H1 (cell line): ENCODE data around the gene MGST2. TPM values are rescaled to one million over a fixed set of nuclear protein-coding genes. Genes with fewer than 3 reads are reported as not detected.

Experiments used
- CTCF ChIA-PET: fragments of 300-600 bp; sonication (Branson Sonifier 250); formaldehyde crosslinking; loops from one replicate; lab custom pipeline; 2021; ENCODE audit not compliant: partially characterized antibody; lab: Charles Lee
- POLR2A ChIA-PET: fragments of 300-600 bp; sonication (Branson Sonifier 250); formaldehyde crosslinking; loops from one replicate; lab custom pipeline; 2021; ENCODE audit warnings: inconsistent platforms; ENCODE audit not compliant: partially characterized antibody; lab: Charles Lee
- DNase-seq, 2 experiments: peaks; one replicate each; pipeline versions ENCODE4 v3.0.0 to v3.0.0-alpha.2; 2010 to 2022; ENCODE audit warnings: low spot score in 2 of 2, low read depth in 1 of 2, mixed read lengths in 1 of 2
- FAIRE-seq: peaks from 2 replicates; lab custom pipeline; 2011; peaks lifted over from hg19 to GRCh38; lab: Jason Lieb, UNC
- H2AFZ ChIP-seq: 2 replicates; pipeline ENCODE4 v1.8.1; 2012; ENCODE audit warnings: low read length, inconsistent platforms
- H2AK5ac ChIP-seq: 2 replicates; pipeline ENCODE4 v1.6.1; 2013; ENCODE audit warnings: low read depth, low read length
- H2BK120ac ChIP-seq: replicated peaks from 2 replicates; pipeline ENCODE3; 2013; ENCODE audit warnings: low read depth, low read length, inconsistent platforms
- H2BK12ac ChIP-seq: 2 replicates; pipeline ENCODE4 v1.6.1; 2013; ENCODE audit warnings: low read depth, low read length
- H2BK15ac ChIP-seq: 2 replicates; pipeline ENCODE4 v1.6.1; 2013; ENCODE audit warnings: low read length
- H2BK20ac ChIP-seq: 2 replicates; pipeline ENCODE4 v1.6.1; 2013; ENCODE audit warnings: low read length
- H2BK5ac ChIP-seq: 2 replicates; pipeline ENCODE4 v1.6.1; 2013; ENCODE audit warnings: low read depth, low read length
- H3K14ac ChIP-seq: 2 replicates; pipeline ENCODE4 v1.6.1; 2013; ENCODE audit warnings: inconsistent platforms; ENCODE audit not compliant: insufficient read length
- H3K18ac ChIP-seq: 2 replicates; pipeline ENCODE4 v1.6.1; 2013; ENCODE audit warnings: low read length; ENCODE audit errors: extremely low read depth
- H3K23ac ChIP-seq: 2 replicates; pipeline ENCODE4 v1.6.1; 2013; ENCODE audit warnings: inconsistent platforms; ENCODE audit not compliant: insufficient read length
- H3K23me2 ChIP-seq: 2 replicates; pipeline ENCODE4 v1.6.1; 2013; ENCODE audit warnings: low read depth, low read length
- H3K27ac ChIP-seq: 2 replicates; pipeline ENCODE4 v1.6.1; 2011; ENCODE audit warnings: low read depth, low read length, inconsistent platforms
- H3K27me3 ChIP-seq, 4 experiments: replicated peaks in 1 of 4; 1 replicate in 1 of 4; 2 replicates in 3 of 4; pipeline versions ENCODE4 v1.6.1 to v1.8.1; 2011 to 2013; ENCODE audit warnings: low read length in 3 of 4, mild to moderate bottlenecking in 3 of 4, inconsistent platforms in 2 of 4, mixed read lengths in 2 of 4, moderate library complexity in 1 of 4; ENCODE audit not compliant: control insufficient read depth in 3 of 4, insufficient read depth in 3 of 4; ENCODE audit errors: extremely low read depth in 1 of 4
- H3K36me3 ChIP-seq, 4 experiments: 2 replicates each; pipeline versions ENCODE4 v1.6.1 to v1.8.1; 2011 to 2013; ENCODE audit warnings: mild to moderate bottlenecking in 4 of 4, low read length in 3 of 4, moderate library complexity in 2 of 4, control low read depth in 1 of 4, inconsistent platforms in 1 of 4; ENCODE audit not compliant: insufficient read depth in 4 of 4, control insufficient read depth in 2 of 4
- H3K4ac ChIP-seq: replicated peaks from 2 replicates; pipeline ENCODE3; 2013; ENCODE audit warnings: low read length, low read depth, mixed read lengths, inconsistent platforms; ENCODE audit not compliant: insufficient read length
- H3K4me1 ChIP-seq, 4 experiments: replicated peaks in 1 of 4; 1 replicate in 1 of 4; 2 replicates in 3 of 4; pipeline versions ENCODE4 v1.6.1 to v1.8.1; 2011 to 2013; ENCODE audit warnings: low read length in 3 of 4, inconsistent platforms in 2 of 4, mixed read lengths in 1 of 4; ENCODE audit not compliant: insufficient read depth in 4 of 4, control insufficient read depth in 3 of 4
- H3K4me2 ChIP-seq, 2 experiments: 2 replicates each; pipeline versions ENCODE4 v1.6.1 to v1.8.1; 2011 to 2013; ENCODE audit warnings: low read depth in 2 of 2, low read length in 2 of 2, control low read depth in 1 of 2, inconsistent platforms in 1 of 2, mild to moderate bottlenecking in 1 of 2; ENCODE audit not compliant: insufficient read depth in 1 of 2
- H3K4me3 ChIP-seq, 4 experiments: fragments of 200-600, 300-600 bp in 1 of 4; sonication (generic), shearing (Covaris generic), sonication (Bioruptor Twin) in 1 of 4; 2 replicates each; pipeline versions ENCODE4 v1.5.1 to v1.8.1; 2011 to 2016; ENCODE audit warnings: low read length in 4 of 4, low read depth in 3 of 4, control low read depth in 2 of 4, inconsistent platforms in 2 of 4, mild to moderate bottlenecking in 2 of 4, mixed read lengths in 1 of 4, moderate library complexity in 1 of 4; ENCODE audit not compliant: insufficient read depth in 2 of 4; ENCODE audit errors: extremely low read depth in 1 of 4
- H3K56ac ChIP-seq: replicated peaks from 2 replicates; pipeline ENCODE3; 2013; ENCODE audit warnings: low read depth, mild to moderate bottlenecking, mixed read lengths, low read length, inconsistent platforms; ENCODE audit not compliant: insufficient read length
- H3K79me1 ChIP-seq: 2 replicates; pipeline ENCODE4 v1.6.1; 2013; ENCODE audit warnings: low read depth, low read length, control low read depth
- H3K79me2 ChIP-seq, 2 experiments: 2 replicates each; pipeline versions ENCODE4 v1.6.1 to v1.8.1; 2012 to 2013; ENCODE audit warnings: low read length in 2 of 2, mild to moderate bottlenecking in 2 of 2, inconsistent platforms in 1 of 2; ENCODE audit not compliant: insufficient read depth in 2 of 2, control insufficient read depth in 1 of 2
- H3K9ac ChIP-seq, 4 experiments: replicated peaks in 1 of 4; 1 replicate in 1 of 4; 2 replicates in 3 of 4; pipeline versions ENCODE4 v1.6.1 to v1.8.1; 2011 to 2013; ENCODE audit warnings: low read depth in 3 of 4, low read length in 3 of 4, control low read depth in 2 of 4, mild to moderate bottlenecking in 2 of 4, moderate library complexity in 2 of 4, inconsistent platforms in 1 of 4; ENCODE audit errors: extremely low read depth in 1 of 4
- H3K9me3 ChIP-seq, 2 experiments: 2 replicates each; pipeline versions ENCODE4 v1.6.1 to v1.8.1; 2012 to 2013; ENCODE audit warnings: mild to moderate bottlenecking in 2 of 2, moderate library complexity in 2 of 2, control low read depth in 1 of 2, inconsistent platforms in 1 of 2, low read depth in 1 of 2, low read length in 1 of 2, mixed read lengths in 1 of 2; ENCODE audit not compliant: insufficient read depth in 2 of 2
- H4K20me1 ChIP-seq, 2 experiments: replicated peaks in 1 of 2; 2 replicates each; pipeline versions ENCODE3 to v1.8.1; 2011 to 2013; ENCODE audit warnings: inconsistent platforms in 2 of 2, low read length in 2 of 2, mild to moderate bottlenecking in 1 of 2; ENCODE audit not compliant: insufficient read depth in 2 of 2, control insufficient read depth in 1 of 2
- H4K5ac ChIP-seq: 2 replicates; pipeline ENCODE4 v1.6.1; 2013; ENCODE audit warnings: low read length, low read depth, mixed read lengths, inconsistent platforms; ENCODE audit not compliant: insufficient read length
- H4K8ac ChIP-seq: 2 replicates; pipeline ENCODE4 v1.8.0; 2013; ENCODE audit warnings: mild to moderate bottlenecking, moderate library complexity, low read length, inconsistent platforms; ENCODE audit not compliant: insufficient read depth; ENCODE audit errors: extremely low read depth
- H4K91ac ChIP-seq: replicated peaks from 2 replicates; pipeline ENCODE3; 2013; ENCODE audit warnings: low read length, mixed read lengths, inconsistent platforms; ENCODE audit not compliant: insufficient read length
- CBX8 ChIP-seq: fragments of 300-800, 300-1000 bp; sonication (generic); IDR thresholded peaks from 2 replicates; pipeline ENCODE4 v1.7.1; 2016; ENCODE audit warnings: low read depth, low read length, borderline replicate concordance
- CEBPB ChIP-seq: IDR thresholded peaks from 2 replicates; pipeline ENCODE4 v1.6.1; 2012; ENCODE audit warnings: low read depth, low read length
- CHD2 ChIP-seq: IDR thresholded peaks from 2 replicates; pipeline ENCODE4 v1.6.1; 2012; ENCODE audit warnings: low read length, improper control_type of control experiment
- CREB1 ChIP-seq: IDR thresholded peaks from 2 replicates; pipeline ENCODE4 v1.6.1; 2012; ENCODE audit warnings: inconsistent platforms
- FOSL1 ChIP-seq: IDR thresholded peaks from 2 replicates; pipeline ENCODE4 v1.6.1; 2011; ENCODE audit warnings: mild to moderate bottlenecking, low read depth, low read length, moderate library complexity; ENCODE audit not compliant: insufficient read depth
- HDAC6 ChIP-seq: IDR thresholded peaks from one replicate; pipeline ENCODE4 v1.7.1; 2012; ENCODE audit warnings: low read depth, mild to moderate bottlenecking, inconsistent platforms, low read length, moderate library complexity
- NANOG ChIP-seq: IDR thresholded peaks from 2 replicates; pipeline ENCODE4 v1.6.1; 2011; ENCODE audit warnings: low read length, low read depth, mild to moderate bottlenecking, inconsistent platforms; ENCODE audit not compliant: insufficient read depth, poor library complexity, severe bottlenecking
- RFX5 ChIP-seq: IDR thresholded peaks from 2 replicates; pipeline ENCODE4 v1.6.1; 2011; ENCODE audit warnings: low read depth, low read length, improper control_type of control experiment, borderline replicate concordance
- SIN3A ChIP-seq, 2 experiments: IDR thresholded peaks in 1 of 2; conservative IDR thresholded peaks in 1 of 2; 2 replicates each; pipeline ENCODE4 v1.6.1; 2011 to 2012; ENCODE audit warnings: low read length in 2 of 2, improper control_type of control experiment in 1 of 2, low read depth in 1 of 2, mild to moderate bottlenecking in 1 of 2
- SP1 ChIP-seq: IDR thresholded peaks from 2 replicates; pipeline ENCODE4 v1.6.1; 2011; ENCODE audit warnings: low read depth, low read length
- TAF1 ChIP-seq: IDR thresholded peaks from 2 replicates; pipeline ENCODE4 v1.6.1; 2011; ENCODE audit warnings: mild to moderate bottlenecking, low read depth, low read length
- TBP ChIP-seq: IDR thresholded peaks from 2 replicates; pipeline ENCODE4 v1.6.1; 2011; ENCODE audit warnings: low read depth, low read length, improper control_type of control experiment
- TEAD4 ChIP-seq: IDR thresholded peaks from 2 replicates; pipeline ENCODE4 v1.6.1; 2012; ENCODE audit warnings: low read depth, low read length, inconsistent platforms, mixed read lengths
- WGBS, 2 experiments: shearing (Covaris generic) in 1 of 2; methylation state at CpG; one replicate each; pipeline versions ENCODE4 v1.1.6 to v1.1.7; 2013 to 2015; ENCODE audit warnings: low lambda C conversion rate in 2 of 2, mixed read lengths in 2 of 2, inconsistent platforms in 1 of 2, low coverage in 1 of 2, missing lambda C conversion rate in 1 of 2; ENCODE audit not compliant: insufficient replicate concordance in 2 of 2, insufficient coverage in 1 of 2, insufficient read length in 1 of 2; ENCODE audit errors: extremely low coverage in 1 of 2, missing lambda C conversion rate in 1 of 2; 5-methylcytosine and 5-hydroxymethylcytosine counted together
- polyA plus RNA-seq, 7 experiments: library from polyadenylated mRNA; depleted of rRNA in 3 of 7; stranded (reverse) in 5 of 7; unstranded in 2 of 7; fragments of >200 nt in 5 of 7; fragments of 200-250 nt in 2 of 7; gene quantifications; 1 replicate in 5 of 7; 2 replicates in 1 of 7; 4 replicates in 1 of 7; pipeline versions ENCODE4 v1.2.1 to v1.2.3, GENCODE V29; 2011 to 2013; ENCODE audit warnings: missing spikeins in 2 of 7, mixed read lengths in 2 of 7
- total RNA-seq: library from RNA; stranded (reverse); fragmentation: NEBNext Ultra II Directional; extraction: Animal tissue kit (Norgen Biotek cat#: 25700); gene quantifications from 2 replicates; pipeline ENCODE4 v1.2.1, GENCODE V29; 2021
- TF ChIP-seq, protein P1 (sequence below): IDR thresholded peaks from 2 replicates; pipeline ENCODE4 v1.6.1; 2012; ENCODE audit warnings: inconsistent platforms

The MGST2 gene
- total and polyA plus RNA-seq, 2 of the 8 experiments (the other 6 are each of a cell fraction or from before 2014, with no cell fraction given), result 8.0 to 13.6 TPM

DNA sequence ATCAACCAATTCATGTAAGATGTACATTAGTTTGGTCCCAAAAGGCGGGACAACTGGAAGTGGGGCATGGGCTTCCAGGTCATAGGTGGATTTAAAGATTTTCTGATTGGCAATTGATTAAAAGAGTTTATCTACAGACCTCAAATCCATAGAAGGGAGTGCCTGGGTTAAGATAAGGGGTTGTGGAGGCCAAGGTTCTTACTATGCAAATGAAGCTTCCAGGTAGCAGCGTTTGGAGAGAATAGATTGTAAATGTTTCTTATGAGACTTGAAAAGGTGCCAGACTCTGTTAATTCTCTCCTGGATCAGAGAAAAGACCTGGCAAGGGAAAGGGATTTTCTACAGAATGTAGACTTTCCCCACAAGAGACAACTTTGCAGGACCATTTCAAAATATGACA is 2.4 kb downstream of the MGST2 start:
- no peaks in the 10 kb centered on the region for H4K20me1 ChIP-seq
- H3K56ac ChIP-seq, result no peak overlapping the region
- no peak overlapping the region for H3K27ac ChIP-seq
- WGBS, 2 experiments, result 58% methylated on average over 2 of the region's 2 CpGs; no CpG with 5 or more reads in 1 of the 2 experiments
- H2AFZ ChIP-seq, result no peak overlapping the region
- H2BK15ac ChIP-seq, result no peak overlapping the region
- H3K4me1 ChIP-seq, result peaks cover 0 to 9% (median 2%) of the 10 kb centered on the region in 4 experiments; a peak in 3 of 7 replicates
- no peak overlapping the region for H2BK5ac ChIP-seq
- no peak overlapping the region for H2AK5ac ChIP-seq
- H3K23ac ChIP-seq, result no peak overlapping the region
- H3K4me2 ChIP-seq, result no peak overlapping the region
- H2BK120ac ChIP-seq, result no peak overlapping the region
- H3K14ac ChIP-seq, result no peak overlapping the region
- H3K36me3 ChIP-seq, result no peaks in the 10 kb centered on the region
- H3K4me3 ChIP-seq, result no peak overlapping the region
- H2BK12ac ChIP-seq, result no peak overlapping the region
- peaks cover 2% of the 10 kb centered on the region; the same call in 1 of the 2 replicates for H3K23me2 ChIP-seq
- ChIA-PET POLR2A (interaction anchor here (0.7 kb wide), 1 partner anchor 15 kb away, joined by 3 read pairs; no protein-coding TSS in a partner anchor), CTCF (interaction anchor here (1.0 to 21.5 kb wide), 2 partner anchors 16 to 31 kb away, joined by 3 to 239 read pairs; no protein-coding TSS in a partner anchor)
- no peak for FAIRE-seq
- no peak overlapping the region for H4K5ac ChIP-seq
- H3K9me3 ChIP-seq, result no peaks in the 10 kb centered on the region
- no peak overlapping the region for H2BK20ac ChIP-seq
- no peak overlapping the region for H4K8ac ChIP-seq
- H3K79me2 ChIP-seq, result no peaks in the 10 kb centered on the region
- no peak overlapping the region for H3K4ac ChIP-seq
- H3K27me3 ChIP-seq, result no peaks in the 10 kb centered on the region; a peak in 1 of 7 replicates
- no peak overlapping the region for H3K9ac ChIP-seq
- H3K79me1 ChIP-seq, result no peaks in the 10 kb centered on the region
- H3K18ac ChIP-seq, result no peak overlapping the region
- no peak for DNase-seq
- H4K91ac ChIP-seq, result no peak overlapping the region
- TF ChIP-seq TAF1 (no peak), CEBPB (no peak), SIN3A (conservative IDR thresholded peaks at IDR 0.05 in 1 of 2, IDR thresholded peaks at IDR 0.05 in 1 of 2; ENCODE audit: low read depth in 1 of 2, low read length in 2 of 2) (no peak), TBP (no peak), CBX8 (no peak), NANOG (no peak), RFX5 (no peak), CHD2 (no peak), TEAD4 (no peak), FOSL1 (no peak), SP1 (no peak), CREB1 (no peak), HDAC6 (no peak)
- TF ChIP-seq, protein P1, sequence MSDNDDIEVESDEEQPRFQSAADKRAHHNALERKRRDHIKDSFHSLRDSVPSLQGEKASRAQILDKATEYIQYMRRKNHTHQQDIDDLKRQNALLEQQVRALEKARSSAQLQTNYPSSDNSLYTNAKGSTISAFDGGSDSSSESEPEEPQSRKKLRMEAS, result no peak
